Muscle of arm (tissue), 12 donors: ENCODE results near the gene REV3L. TPM values are rescaled to one million over a fixed set of nuclear protein-coding genes. Genes with fewer than 3 reads are reported as not detected.
"Not testable (repeated sequence)": the region's sequence is repeated elsewhere in the genome, so short reads cannot be mapped to it uniquely, and the experiment has no call there.

Experiments used
- DNase-seq: peaks from one replicate; pipeline ENCODE4 v3.0.0-alpha.2; 2013
- polyA plus RNA-seq, 12 donors: library from polyadenylated mRNA; unstranded; fragments of 120-200 nt; gene quantifications; one replicate each; pipeline ENCODE4 v1.2.1, GENCODE V29; 2013; ENCODE audit not compliant: insufficient read length in 12 of 12

The REV3L gene
- polyA plus RNA-seq, 12 donors: 33.5 to 49.1 (median 40.0) TPM; not detected in 1

DNA sequence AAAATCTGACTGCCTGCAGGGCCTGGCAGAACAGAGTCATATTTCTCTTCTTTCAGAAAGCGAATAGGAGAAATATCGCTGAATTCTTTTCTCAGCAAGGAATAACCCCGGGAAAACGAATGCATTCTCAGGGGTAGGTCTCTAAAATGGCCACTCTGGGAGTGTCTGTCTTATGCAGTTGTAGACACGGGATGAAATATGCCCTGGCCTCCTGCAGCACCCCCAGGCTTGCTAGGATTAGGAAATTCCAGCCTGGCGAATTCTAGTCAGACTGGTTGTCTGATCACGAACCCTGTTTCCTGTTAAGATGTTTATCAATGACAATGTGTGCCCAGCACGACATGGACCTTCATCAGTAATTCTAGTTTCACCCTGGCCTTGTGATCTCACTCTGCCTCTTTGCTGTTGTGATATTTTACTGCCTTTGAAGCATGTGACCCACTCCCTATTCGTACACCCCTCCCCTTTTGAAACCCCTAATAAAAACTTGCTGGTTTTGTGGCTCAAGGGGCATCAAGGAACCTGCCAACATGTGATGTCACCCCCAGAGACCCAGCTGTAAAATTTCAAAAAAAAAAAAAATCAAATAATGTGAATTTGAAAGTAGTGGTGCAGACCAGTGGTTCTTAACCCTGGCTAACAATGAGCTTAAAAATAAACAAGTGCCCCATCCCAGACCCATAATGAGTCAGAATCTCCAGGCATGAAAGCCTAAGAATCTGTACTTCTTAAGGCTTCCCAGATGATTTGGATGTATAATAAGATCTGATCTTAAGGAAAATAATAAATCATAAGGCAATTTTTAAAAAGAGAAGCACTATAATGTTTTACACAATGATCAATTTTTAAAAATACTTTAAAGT lies 181.8 kb downstream of the REV3L start:
- DNase-seq: not testable (repeated sequence)

DNA sequence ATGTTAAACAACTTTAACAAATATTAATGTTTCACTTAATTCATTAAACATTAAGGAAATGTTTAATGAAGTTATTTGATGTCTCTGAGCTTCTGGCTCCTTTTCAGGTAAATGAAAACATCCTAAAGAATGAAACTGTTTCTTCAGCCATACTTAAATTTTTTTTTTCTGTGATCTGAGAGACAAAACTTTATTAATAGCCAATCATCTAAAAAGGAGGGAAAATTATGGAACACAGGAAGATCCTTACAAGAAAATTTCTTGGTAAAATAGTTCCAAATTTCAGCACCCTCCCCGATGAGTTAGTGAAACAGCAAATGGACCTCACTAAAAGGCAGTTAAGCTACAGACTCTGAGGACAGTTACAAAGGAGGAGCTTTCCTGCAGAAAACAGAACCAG lies 185.2 kb downstream of the REV3L start:
- DNase-seq: no peak

DNA sequence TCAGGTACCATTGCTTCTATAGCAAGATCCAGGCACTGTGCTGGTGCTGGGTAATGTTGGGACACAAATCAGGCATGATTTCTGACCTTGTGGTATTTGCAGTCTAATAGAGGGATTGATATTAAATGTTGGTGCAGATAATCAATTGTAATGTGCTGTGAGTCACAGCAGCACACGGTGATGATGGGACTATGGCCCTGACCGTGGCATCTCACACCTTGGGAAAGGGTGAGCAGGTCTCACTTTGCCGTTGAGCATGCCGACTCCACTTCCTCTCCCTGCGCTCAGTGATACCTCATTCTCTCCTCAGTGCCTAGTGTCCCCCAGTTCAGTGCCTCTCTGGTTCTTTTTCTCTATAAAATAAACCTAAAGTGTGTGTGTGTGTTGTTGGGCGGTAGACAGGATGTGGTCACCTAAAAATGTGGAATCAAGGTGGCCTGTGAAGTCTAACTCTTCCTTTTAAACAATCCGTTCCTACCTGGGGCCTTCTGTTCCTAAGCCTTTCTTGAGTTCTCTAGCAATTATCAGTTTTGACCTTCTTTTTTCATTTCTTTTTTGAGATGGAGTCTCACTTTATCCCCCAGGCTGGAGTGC lies 188.5 kb downstream of the REV3L start:
- no peak for DNase-seq

DNA sequence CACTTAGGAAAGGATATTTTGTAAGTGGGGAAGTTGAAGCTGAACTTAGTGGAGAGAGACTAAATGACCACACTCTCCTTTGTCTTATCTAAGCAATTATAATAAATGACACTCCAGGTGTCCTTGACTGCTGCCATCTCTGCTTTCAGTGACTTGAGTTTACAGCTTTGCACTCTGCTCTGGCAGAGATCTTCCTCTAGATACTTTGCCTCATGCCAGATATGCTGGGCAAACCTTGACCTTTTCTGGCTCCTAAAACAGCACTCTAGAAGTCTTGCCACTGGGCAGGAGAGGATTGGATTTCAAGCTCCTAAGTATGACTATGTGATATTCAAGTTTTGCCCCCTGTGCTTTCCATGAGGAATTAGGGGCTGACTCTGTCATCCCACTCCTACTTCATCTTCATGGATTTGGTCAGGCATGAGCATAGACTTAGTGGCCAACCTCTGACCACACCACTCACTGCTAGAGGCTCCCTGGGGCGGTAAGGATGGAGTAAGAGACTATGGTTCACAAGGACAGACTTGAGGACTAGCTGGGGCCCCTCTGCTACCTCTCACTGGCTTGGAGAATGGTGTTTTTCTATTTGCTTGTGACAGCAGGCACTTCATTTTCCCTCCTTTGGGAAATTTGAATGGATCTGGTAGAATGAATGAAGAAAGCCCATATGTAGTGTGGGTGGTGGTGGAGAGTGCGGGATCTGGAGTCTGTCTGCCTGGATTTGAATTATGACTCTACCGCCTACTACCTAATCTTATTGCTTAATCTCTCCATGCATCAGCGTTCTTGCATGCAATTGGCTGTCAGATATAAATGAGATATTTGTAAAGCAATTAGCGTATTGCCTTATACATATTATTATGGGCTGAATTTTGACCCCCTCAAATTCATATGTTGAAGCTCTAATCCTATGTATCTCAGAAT lies 191.4 kb downstream of the REV3L start:
- no peak for DNase-seq

DNA sequence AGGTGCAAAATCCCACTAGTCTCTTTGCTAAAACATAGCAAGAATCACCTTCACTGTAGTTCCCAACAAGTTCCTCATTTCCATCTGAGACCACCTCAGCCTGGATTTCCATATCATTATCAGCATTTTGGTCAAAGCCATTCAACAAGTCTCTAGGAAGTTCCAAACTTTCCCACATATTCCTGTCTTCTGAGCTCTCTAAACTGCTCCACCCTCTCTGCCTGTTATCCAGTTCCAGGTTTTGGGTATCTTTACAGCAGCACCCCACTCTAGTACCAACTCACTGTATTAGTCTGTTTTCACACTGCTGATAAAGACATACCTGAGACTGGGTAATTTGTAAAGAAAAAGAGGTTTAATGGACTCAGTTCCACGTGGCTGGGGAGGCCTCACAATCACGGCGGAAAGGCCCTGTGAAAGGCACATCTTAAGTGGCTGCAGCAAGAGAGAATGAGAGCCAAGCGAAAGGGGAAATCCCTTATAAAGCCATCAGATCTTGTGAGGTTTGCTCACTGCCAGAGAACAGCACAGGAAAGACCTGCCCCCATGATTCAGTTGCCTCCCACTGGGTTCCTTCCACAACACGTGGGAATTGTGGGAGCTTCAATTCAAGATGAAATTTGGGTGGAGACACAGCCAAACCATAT lies 192.2 kb downstream of the REV3L start:
- DNase-seq: not testable (repeated sequence)

DNA sequence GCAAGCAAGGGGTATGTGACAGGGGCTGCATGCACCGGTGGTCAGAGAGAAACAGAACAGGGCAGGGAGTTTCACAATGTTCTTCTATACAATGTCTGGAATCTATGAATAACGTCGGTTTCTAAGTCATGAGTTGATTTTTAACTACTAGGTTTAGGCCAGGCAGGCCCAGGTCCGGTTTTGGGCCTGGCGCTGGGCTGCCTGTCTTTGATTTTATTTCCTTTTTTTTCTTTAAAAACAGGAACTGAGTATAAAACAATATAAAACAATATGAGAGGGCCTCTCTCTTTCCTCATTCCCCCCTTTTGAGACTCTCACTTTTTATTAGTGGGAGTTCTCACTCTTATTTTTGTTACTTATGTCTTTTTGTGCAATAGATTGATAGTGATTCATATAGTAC lies 198.7 kb downstream of the REV3L start:
- not testable (repeated sequence) for DNase-seq

DNA sequence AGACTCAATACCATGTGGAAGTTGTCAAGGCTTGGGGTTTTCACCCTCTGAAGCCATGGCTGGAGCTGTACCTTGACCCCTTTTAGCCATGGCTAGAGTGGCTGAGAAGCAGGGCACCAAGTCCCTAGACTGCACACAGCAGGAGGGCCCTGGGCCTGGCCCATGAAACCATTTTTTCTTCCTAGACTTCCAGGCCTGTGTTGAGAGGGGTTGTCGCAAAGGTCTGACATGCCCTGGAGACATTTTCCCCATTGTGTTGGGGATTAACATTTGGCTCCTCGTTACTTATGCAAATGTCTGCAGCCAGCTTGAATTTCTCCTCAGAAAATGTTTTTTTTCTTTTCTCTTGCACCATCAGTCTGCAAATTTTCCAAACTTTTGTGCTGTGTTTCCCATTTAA lies 199.3 kb downstream of the REV3L start:
- no peak for DNase-seq

DNA sequence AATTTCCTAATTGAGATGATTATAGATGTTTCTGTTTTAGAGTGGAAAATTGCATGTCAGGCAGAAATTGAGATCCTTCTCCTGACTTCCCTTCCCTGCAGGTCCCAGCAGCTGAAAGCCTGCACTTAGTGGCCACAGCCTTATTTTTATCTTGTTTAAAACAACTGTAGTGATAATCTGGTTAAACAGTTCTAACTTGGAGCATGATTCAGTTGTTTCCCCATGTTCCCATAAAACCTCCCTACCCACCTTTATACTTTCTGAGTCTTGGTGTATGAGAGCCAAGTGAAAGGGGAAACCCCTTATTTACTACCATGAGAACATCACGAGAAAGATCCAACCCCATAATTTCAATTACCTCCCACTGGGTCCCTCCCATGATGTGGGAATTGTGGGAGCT lies 200.5 kb downstream of the REV3L start:
- DNase-seq: no peak

DNA sequence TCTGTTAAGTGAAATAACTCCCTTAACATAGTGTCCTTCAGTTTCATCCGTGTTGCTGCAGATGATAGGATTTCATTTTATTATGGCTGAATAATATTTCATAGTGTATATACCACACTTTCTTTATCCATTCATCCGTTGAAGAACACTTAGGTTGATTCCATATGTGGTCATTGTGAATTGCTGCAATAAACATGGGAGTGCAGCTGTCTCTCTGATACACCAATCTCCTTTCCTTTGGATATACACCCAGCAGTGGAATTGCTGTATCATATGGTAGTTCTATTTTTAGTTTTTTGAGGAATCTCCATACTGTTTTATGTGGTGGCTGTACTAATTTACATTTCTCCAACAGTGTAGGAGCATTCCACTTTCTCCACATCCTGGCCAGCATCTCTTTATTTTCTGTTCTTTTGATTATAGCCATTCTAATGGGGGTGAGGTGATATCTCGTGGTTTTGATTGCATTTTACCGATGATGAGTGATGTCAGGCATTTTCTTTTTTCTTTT lies 202.5 kb downstream of the REV3L start:
- DNase-seq: no peak

DNA sequence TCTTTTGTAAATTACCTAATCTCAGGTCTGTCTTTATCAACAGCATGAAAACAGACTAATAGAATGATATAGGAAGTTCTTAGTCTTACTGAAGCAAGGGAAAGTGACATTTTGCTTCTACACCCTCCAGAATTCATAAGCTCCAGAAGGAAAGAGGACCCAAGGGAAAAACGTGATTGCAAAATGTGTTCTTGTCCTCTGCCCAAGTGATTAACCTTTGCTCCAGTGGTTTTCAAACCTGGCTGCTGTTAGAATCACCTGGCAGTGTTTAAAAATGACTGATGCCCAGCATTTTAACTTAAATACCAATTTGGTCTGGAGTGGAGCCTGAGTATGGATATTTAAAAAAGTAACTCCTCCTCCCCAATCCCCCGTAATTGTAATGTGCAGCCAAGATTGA lies 204.3 kb downstream of the REV3L start:
- DNase-seq: no peak

DNA sequence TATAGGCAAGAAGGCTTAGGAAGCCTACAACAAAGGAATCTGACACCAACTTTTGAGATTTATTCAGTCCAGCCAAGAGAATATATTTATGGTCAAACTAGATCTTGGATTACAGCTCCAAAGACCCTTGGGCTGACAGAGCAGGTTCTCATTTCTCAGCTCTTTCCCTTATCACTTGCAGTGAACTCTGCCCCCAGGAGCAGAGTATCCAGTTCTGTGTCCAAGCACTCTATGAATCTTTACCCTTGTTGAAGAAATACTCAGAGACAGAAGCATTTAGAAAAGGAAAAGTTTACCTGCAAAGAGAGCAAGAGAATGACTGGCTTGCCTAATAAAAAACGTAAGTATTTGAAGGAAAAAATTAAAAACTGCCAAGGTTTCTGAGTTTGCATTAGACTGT lies 205.2 kb downstream of the REV3L start:
- no peak for DNase-seq

DNA sequence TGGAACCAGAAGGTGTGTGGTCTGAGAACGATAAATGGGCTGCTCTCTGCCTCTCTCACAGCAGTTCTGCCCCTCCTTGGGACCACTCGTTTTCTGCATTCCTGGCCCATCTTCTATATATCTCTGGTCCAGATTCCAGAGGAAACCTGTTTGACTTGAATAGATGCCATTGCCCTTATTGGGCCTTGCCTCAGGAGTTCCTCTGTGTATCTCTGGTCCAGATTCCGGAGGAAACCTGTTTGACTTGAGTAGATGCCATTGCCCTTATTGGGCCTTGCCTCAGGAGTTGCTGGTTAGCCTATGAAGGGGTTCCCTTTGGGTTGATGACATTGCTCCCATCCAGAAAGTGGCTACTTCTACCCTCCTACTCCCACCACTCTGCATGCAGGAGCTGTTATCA lies 206.3 kb downstream of the REV3L start:
- no peak for DNase-seq

DNA sequence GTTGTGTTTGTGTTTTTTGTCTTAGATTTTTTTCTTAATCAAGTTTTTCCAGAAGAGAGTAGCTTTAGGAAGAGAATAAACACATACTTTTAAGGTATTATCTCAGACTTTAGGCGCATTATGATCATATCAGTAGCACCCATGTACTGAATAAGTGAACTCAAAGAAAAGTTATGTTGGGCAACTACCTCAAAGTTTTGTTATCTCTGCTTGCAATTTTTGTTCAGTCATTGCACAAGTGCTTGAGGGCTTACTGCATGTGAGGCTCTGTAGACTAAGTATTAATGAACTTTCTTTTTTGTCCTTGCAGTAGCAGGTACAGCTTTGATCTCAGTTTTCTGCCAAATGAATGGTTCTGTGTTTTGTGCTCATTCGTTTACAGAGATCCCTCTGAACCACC lies 206.7 kb downstream of the REV3L start:
- no peak for DNase-seq

DNA sequence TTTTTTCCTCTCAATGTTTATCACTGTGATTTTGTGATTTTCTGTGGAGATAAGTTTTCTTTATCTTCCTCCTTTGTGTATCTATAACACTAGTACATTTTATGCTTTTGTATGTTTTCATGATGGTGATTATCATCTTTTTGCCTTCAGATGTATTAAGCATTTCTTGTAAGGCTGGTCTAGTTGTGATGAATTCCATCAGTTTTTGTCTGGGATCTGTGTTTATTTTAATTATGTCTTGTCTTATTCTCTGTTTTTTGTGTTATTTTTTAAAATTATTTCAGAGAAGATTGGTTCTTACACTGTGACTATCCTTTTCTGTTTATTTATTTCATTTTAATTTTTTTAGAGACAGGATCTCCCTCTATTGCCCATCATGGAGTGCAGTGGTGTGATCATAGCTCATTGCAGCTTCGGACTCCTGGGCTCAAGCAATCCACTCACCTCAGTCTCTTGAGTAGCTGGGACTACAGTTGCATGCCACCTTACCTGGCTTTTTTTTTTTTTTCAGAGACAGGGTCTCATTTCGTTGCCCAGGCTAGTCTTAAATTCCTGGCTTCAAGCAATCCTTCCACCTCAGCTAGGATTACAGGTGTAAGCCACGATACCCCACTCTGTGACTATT lies 208.3 kb downstream of the REV3L start:
- no peak for DNase-seq

DNA sequence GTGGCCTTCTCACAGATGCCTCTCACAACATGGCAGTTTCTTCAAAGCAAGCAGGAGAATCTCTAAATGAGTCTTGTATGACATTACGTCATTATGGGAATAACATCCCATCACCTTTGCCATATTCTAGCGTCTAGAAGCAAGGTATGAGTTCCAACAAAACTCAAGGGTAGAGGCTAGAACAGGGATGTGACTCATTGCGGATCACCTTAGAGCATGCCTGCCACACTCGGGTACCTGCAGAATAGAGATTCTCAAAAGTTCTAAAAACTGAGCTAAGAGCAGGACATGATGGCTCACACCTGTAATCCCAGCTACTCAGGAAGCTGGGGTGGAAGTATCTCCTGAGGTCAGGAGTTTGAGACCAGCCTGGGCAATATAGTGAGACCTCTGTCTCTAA lies 212.9 kb downstream of the REV3L start:
- DNase-seq: no peak

DNA sequence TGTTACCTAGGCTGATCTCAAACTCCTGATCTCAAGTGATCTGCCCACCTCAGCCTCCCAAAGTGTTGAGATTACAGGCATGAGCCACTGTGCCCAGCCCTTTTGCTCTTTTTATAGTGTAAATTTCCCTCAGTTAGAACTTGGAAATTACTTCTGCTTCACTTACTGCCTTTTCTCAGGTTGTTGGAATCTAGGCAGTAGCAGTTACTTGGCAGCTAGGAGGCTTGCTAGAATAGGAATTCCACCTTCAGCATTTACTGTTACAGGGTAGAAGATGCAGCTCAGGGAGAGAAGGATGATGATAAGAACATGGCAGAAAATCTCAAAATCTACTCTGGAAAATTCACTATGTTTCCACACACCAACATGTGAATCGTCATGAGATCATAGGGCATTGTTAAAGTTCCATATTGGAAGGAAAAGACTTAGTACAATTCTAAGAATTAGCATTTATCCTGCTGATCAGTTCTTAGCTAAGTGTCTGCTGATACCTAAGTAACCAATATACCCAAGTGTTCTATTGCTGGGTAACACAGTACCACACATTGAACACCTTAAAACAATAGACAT lies 213.5 kb downstream of the REV3L start:
- no peak for DNase-seq

DNA sequence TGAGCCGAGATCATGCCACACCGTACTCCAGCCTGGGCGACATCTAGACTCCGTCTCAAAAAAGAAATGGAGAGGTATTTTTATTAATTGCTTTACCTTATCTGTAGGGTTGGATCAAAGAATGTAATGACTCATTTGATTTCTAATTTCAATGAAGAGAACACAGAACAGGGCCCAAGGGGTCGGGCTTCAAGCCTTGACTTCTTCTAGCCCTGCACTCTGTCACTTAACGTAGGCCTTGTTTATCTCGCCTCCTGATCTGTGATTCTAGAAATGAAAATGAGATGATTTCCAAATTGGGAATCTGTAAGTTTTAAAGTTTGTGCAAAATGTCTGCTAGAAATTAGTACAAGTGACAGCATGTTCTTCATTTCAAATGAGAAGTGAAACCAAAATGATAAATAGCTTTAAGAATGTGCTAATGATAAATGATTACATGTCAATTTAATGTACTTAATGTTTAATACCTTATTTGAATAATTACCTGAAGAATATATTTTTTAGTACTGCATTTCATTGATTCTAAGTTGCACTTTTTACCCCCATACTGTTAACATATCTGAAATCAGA lies 215.2 kb downstream of the REV3L start:
- DNase-seq: no peak

DNA sequence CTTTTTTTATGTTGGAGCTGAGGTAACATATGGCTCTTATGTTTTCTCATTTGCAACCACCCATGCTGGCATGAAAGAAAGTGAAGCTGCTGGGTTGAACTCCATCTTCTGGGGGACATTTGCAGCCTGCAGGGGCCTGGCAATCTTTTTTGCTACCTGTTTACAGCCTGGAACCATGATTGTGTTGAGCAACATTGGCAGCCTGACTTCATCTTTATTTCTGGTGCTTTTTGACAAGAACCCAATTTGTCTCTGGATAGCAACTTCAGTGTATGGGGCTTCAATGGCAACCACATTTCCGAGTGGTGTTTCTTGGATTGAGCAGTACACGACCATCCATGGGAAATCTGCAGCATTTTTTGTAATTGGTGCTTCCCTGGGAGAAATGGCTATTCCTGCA lies 216.7 kb downstream of the REV3L start:
- DNase-seq: no peak

DNA sequence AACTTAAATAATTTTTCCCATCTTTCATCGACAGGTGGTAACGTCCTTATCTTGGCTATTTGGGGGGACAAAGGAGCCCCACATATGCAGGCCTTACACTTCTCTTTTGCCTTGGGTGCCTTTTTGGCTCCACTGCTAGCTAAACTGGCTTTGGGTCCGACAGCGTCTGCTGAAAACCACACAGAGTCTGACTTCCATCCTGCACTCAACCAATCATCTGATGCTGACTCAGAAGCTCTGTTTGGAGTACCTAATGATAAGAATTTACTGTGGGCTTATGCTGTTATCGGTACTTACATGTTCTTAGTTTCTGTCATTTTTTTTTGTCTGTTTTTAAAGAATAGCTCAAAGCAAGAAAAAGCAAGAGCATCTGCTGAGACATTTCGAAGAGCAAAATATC lies 217.2 kb downstream of the REV3L start:
- DNase-seq: no peak

DNA sequence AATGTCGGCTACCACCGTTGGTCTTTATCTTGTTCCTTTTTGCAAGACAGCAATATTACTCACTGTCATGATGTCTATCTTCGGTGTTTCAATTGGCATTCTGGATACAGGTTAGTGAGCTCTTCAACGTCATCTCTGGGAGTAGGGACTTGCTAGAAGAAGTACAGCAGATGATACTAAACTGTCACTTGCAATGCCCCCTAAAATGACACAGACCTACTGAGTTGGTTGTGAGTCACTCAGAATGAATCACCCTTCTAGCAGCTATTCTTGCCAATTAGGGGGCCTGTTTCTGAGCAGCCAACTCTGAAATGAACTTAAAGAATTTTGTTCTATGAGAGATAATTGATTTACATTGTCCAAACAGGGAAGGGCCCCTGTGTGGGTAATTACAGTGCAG lies 219.2 kb downstream of the REV3L start:
- DNase-seq: no peak
